Suprapubic skin (tissue), 4 donors: ENCODE data around the gene ABCD2.

ENCODE experiments used
- CTCF ChIP-seq, 2 donors: fragments of 200-600 bp in 1 of 2; fragments of 450-650 bp in 1 of 2; sonication (generic) in 1 of 2; IDR thresholded peaks; one replicate each; pipeline ENCODE4 v1.5.1; 2016 to 2019; ENCODE audit warnings: antibody characterized with exemption in 2 of 2, mild to moderate bottlenecking in 1 of 2, moderate library complexity in 1 of 2
- EP300 ChIP-seq: sonication (generic); formaldehyde crosslinking; IDR thresholded peaks from one replicate; pipeline ENCODE4 v1.6.1; 2017; ENCODE audit warnings: antibody characterized with exemption
- POLR2A ChIP-seq, 2 donors: fragments of 450-650 bp; IDR thresholded peaks; one replicate each; pipeline ENCODE4 v1.6.1; 2017; ENCODE audit warnings: antibody characterized with exemption in 2 of 2, mild to moderate bottlenecking in 2 of 2, moderate library complexity in 2 of 2
- POLR2AphosphoS5 ChIP-seq, 3 donors: sonication (generic); formaldehyde crosslinking; IDR thresholded peaks; one replicate each; pipeline ENCODE4 v1.6.1; 2017; ENCODE audit warnings: antibody characterized with exemption in 3 of 3

GRCh38 chr12:39632670-39633069 is 13.1 kb upstream of the ABCD2 start:
- TF ChIP-seq CTCF (IDR thresholded peaks at IDR 0.05) = no peak
- TF ChIP-seq POLR2A (IDR thresholded peaks at IDR 0.05) = no peak
- TF ChIP-seq EP300 = no peak
- TF ChIP-seq POLR2AphosphoS5 (IDR thresholded peaks at IDR 0.05) = no peak
